Measurements from ENCODE around the gene USH1C. TPM values are rescaled to one million over a fixed set of nuclear protein-coding genes. Genes with fewer than 3 reads are reported as not detected.

Gene USH1C
- total RNA-seq, 1 experiment from 2014 or later: 1.0 TPM

- H3K4me3 Mint-ChIP-seq: no peak overlapping the region
Measured at GRCh38 chr11:17459236-17459896, 84.8 kb downstream of the USH1C start.

More at GRCh38 chr11:17459236-17459896, 84.8 kb downstream of the USH1C start:
- no peaks in the 10 kb centered on the region for H3K9me3 Mint-ChIP-seq
- H3K79me2 ChIP-seq (ENCODE audit: insufficient read depth, low read length): no peaks in the 10 kb centered on the region
- no peak overlapping the region for H4K91ac ChIP-seq (ENCODE audit: insufficient read length, low read depth, low read length)
- no peak overlapping the region for H3K4me2 ChIP-seq (ENCODE audit: insufficient read depth, insufficient read length, low read length)
- H3K27ac Mint-ChIP-seq: no peak overlapping the region
- DNase-seq: no peak
- H3K79me1 ChIP-seq (ENCODE audit: insufficient read depth, low read depth, low read length, poor library complexity, severe bottlenecking): no peaks in the 10 kb centered on the region
- H4K5ac ChIP-seq (ENCODE audit: insufficient read length, low read depth, low read length): no peak overlapping the region
- no peak overlapping the region for H3K9ac ChIP-seq (ENCODE audit: extremely low read depth, insufficient read length, low read length)
- H4K20me1 ChIP-seq (ENCODE audit: control insufficient read depth, insufficient read depth, insufficient read length): no peaks in the 10 kb centered on the region
- H3K14ac ChIP-seq (ENCODE audit: insufficient read depth, low read length): no peak overlapping the region
- H3K27me3 Mint-ChIP-seq (ENCODE audit: low read depth): peaks cover 3% of the 10 kb centered on the region
- no peak overlapping the region for H2BK5ac ChIP-seq (ENCODE audit: insufficient read length, low read length)
- TF ChIP-seq, protein P1, sequence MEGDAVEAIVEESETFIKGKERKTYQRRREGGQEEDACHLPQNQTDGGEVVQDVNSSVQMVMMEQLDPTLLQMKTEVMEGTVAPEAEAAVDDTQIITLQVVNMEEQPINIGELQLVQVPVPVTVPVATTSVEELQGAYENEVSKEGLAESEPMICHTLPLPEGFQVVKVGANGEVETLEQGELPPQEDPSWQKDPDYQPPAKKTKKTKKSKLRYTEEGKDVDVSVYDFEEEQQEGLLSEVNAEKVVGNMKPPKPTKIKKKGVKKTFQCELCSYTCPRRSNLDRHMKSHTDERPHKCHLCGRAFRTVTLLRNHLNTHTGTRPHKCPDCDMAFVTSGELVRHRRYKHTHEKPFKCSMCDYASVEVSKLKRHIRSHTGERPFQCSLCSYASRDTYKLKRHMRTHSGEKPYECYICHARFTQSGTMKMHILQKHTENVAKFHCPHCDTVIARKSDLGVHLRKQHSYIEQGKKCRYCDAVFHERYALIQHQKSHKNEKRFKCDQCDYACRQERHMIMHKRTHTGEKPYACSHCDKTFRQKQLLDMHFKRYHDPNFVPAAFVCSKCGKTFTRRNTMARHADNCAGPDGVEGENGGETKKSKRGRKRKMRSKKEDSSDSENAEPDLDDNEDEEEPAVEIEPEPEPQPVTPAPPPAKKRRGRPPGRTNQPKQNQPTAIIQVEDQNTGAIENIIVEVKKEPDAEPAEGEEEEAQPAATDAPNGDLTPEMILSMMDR (conservative IDR thresholded peaks at IDR 0.05): no peak
- H3K18ac ChIP-seq (ENCODE audit: insufficient read length, low read depth, low read length): no peak overlapping the region
- no peak overlapping the region for H2BK12ac ChIP-seq (ENCODE audit: insufficient read length, low read depth, low read length)
- no peak overlapping the region for H3K23ac ChIP-seq (ENCODE audit: insufficient read length, low read depth, low read length)
- peaks cover 18 to 21% of the 10 kb centered on the region in 2 experiments for H3K4me1 Mint-ChIP-seq
- H2BK20ac ChIP-seq (ENCODE audit: low read depth, low read length, poor library complexity, severe bottlenecking): no peak overlapping the region
- no peaks in the 10 kb centered on the region for H3K9me3 ChIP-seq (ENCODE audit: control insufficient read depth, low read depth, low read length)
- no peak overlapping the region for H2AK5ac ChIP-seq (ENCODE audit: insufficient read length, low read length)
- 0 out of 2 replicates have a peak, but pooled peaks cover 8% of the 10 kb centered on the region for H3K4me1 ChIP-seq (ENCODE audit: insufficient read depth, low read length)
- H2BK120ac ChIP-seq (ENCODE audit: low read depth, low read length, poor library complexity, severe bottlenecking): no peak overlapping the region
- H2AFZ ChIP-seq (ENCODE audit: low read length): no peak overlapping the region
- WGBS (ENCODE audit: extremely low coverage, insufficient read length, low lambda C conversion rate): no CpG with 5 or more reads among the region's 9 CpGs
- no peaks in the 10 kb centered on the region for H3K27me3 ChIP-seq (ENCODE audit: insufficient read depth, low read length)
- no peak overlapping the region for H4K8ac ChIP-seq (replicated peaks; ENCODE audit: insufficient read length, low read depth, low read length)
- no peak overlapping the region for H2BK15ac ChIP-seq (ENCODE audit: low read depth, low read length)
- H3K23me2 ChIP-seq (ENCODE audit: insufficient read length, low read depth, low read length, poor library complexity, severe bottlenecking): no peaks in the 10 kb centered on the region
- H3K4ac ChIP-seq (ENCODE audit: low read depth, low read length): no peak overlapping the region
- H3T11ph ChIP-seq (ENCODE audit: low read length): no peak overlapping the region
- H3K56ac ChIP-seq (ENCODE audit: insufficient read length, low read depth, low read length): no peak overlapping the region
- no peak overlapping the region for H3K27ac ChIP-seq (ENCODE audit: insufficient read length, low read depth, low read length)
- no peaks in the 10 kb centered on the region for H3K36me3 Mint-ChIP-seq (ENCODE audit: insufficient read depth in 1 of 3, low read depth in 3 of 3)
